Skin epidermis (tissue), 12 donors: ENCODE measurements around the gene GLRA1.
"Not testable (repeated sequence)": the region's sequence is repeated elsewhere in the genome, so short reads cannot be mapped to it uniquely, and the experiment has no call there.

Source experiments
- H3K27ac ChIP-seq, 21 experiments: fragments of 200-600 bp; sonication (generic) in 11 of 21; one replicate each; pipeline ENCODE4 v1.5.0; 2020; ENCODE audit warnings: mild to moderate bottlenecking in 3 of 21, inconsistent platforms in 2 of 21, moderate library complexity in 2 of 21
- H3K4me3 ChIP-seq, 7 experiments: fragments of 200-600 bp; sonication (generic) in 2 of 7; one replicate each; pipeline ENCODE4 v1.5.0; 2020; ENCODE audit warnings: inconsistent platforms in 2 of 7, mild to moderate bottlenecking in 2 of 7, moderate library complexity in 1 of 7

Gene GLRA1

GRCh38 chr5:151890299-151890698, 34.4 kb downstream of the GLRA1 start:
- no peak overlapping the region for H3K4me3 ChIP-seq
- H3K27ac ChIP-seq: no peak overlapping the region

- H3K4me3 ChIP-seq: no peak overlapping the region
- no peak overlapping the region for H3K27ac ChIP-seq
Observed at GRCh38 chr5:151889614-151890013, 35.0 kb downstream of the GLRA1 start.

DNA sequence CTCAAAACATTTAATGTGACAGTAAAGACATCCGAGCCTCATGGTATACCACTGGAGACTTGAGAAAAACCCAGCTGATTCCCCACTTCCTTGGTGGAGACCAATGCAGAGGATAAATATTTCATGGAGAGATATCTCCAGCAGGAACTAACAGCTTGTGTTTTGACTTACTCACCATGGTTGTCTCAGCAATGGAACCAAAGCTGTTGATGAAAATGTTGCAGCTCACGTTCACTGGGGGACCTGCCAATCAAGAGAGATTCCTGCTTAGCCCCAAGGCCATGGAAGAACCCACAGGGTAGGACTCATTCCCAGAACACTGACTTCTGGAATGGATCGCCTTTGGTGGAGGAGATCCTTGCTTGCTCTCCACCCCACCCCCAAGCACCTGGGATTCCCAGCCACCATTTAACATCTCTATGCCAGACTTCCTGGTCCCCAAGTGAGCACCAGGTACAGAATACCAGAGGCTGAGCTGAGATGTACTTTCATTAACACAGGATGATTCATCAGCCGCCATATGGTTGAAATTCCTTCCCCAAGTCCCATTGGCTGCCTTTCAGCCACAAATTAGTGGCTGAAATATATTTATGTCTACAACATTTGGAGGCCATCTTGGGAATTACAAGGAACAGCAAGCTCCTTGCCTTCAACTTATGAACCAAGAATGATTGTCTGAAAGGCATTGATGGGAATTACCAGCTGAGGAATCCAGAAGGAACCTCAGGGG, 37.9 kb downstream of the GLRA1 start:
- H3K27ac ChIP-seq: no peak overlapping the region
- H3K4me3 ChIP-seq: no peak overlapping the region

- H3K4me3 ChIP-seq: no peak overlapping the region
- no peak overlapping the region for H3K27ac ChIP-seq
Observed at GRCh38 chr5:151885138-151885908, 39.3 kb downstream of the GLRA1 start.

GRCh38 chr5:151881621-151882225, 42.9 kb downstream of the GLRA1 start:
- Histone ChIP-seq H3K4me3 (no peak overlapping the region), H3K27ac (no peak overlapping the region)

GRCh38 chr5:151880324-151880723, 44.3 kb downstream of the GLRA1 start:
- H3K27ac ChIP-seq: no peak overlapping the region
- H3K4me3 ChIP-seq: no peak overlapping the region

DNA sequence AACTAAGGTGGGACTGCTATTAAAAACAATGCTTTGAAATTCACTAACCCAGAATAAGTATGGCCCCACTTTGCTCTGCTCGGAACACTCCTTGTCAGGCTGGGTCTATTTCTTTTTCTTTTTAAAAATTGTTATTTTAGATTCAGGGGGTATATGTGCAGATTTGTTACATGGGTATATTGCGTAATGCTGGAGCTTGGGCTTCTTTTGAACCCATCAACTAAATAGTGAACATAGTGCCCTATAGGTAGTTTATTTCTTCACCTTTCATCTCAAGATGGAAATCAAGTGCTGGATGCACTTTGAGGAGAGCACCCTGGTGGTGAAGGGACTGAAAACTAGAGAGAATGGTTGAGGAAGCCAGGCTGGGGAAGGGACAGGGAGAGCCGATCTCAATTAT, 51.0 kb downstream of the GLRA1 start:
- Histone ChIP-seq H3K27ac (no peak overlapping the region), H3K4me3 (no peak overlapping the region)

GRCh38 chr5:151872701-151873100, 52.0 kb downstream of the GLRA1 start:
- Histone ChIP-seq H3K27ac (no peak overlapping the region), H3K4me3 (no peak overlapping the region)

GRCh38 chr5:151870820-151871219, 53.8 kb downstream of the GLRA1 start:
- Histone ChIP-seq H3K27ac (no peak overlapping the region), H3K4me3 (no peak overlapping the region)

- no peak overlapping the region for H3K27ac ChIP-seq
- no peak overlapping the region for H3K4me3 ChIP-seq
Observed at GRCh38 chr5:151870271-151870670, 54.4 kb downstream of the GLRA1 start.

DNA sequence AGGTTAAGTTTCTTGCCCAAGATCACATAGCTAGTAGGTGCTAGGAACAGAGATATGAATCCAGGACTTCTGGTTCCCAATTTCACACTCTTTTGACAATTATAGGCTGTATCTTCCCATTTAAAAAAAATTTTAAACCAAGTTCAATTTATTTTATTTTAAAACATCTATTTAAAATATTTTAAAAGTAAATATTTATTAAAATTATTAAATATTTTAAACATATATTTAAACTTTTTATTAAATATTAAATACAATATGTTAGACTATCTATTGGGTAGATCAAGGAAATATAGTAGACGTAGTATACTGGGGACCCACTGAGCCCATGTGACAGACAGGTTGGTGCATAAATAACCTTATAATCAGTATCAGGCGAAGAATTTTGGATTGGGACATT, 54.8 kb downstream of the GLRA1 start:
- Histone ChIP-seq H3K27ac (no peak overlapping the region), H3K4me3 (no peak overlapping the region)

DNA sequence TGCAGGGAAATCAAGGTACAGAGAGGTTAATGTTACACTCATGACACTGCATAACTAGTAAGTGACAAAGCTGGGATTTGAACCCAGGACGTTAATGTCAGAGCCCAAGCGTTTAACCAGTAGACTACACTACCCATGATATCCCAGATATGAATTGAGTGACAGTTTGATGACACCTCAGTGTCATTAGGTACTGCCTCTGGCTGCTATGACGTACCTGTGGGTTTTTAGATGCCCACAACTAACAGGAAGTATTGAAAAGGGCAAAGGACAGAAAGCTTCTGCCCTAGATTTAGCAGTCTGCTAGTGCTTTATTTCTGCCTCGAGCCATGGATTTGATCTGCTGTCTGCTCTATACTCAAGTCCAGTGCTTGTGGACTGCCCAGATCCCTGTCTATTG, 56.2 kb downstream of the GLRA1 start:
- no peak overlapping the region for H3K27ac ChIP-seq
- no peak overlapping the region for H3K4me3 ChIP-seq

DNA sequence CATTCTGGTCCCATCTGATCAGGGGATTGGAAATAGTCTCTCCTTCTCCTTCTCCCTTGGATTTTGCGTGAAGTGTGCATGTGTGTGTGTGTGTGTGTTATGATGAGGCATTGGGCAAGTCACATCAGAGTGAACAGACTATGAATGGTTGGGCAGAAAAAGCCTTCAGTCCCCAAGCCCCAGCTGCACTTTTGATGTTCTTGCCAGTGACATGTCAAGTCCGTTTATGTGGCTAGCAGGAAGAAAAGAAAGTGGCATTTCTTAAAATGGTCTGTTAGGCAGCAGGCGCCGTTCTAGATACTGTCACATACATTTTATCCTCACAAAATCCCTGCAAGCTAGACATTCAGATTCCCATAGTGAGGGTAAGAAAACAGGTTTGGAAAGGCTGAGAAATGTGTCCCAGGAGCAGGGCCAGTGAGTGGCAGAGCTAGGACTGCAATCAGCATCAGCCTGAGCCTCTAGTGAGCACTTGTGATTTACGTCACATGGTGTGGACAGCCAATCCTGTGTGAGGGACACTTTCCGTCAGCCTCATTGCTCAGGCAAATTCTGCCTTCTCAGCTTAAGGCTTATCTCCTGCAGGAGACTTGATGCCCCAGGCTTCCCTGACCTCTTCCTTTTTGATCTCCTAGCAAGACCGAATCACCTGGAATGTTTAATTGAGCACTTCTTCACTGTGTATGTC, 60.4 kb downstream of the GLRA1 start:
- H3K4me3 ChIP-seq: no peak overlapping the region
- H3K27ac ChIP-seq: no peak overlapping the region

- no peak overlapping the region for H3K27ac ChIP-seq
- H3K4me3 ChIP-seq: no peak overlapping the region
Observed at GRCh38 chr5:151863566-151863965, 61.1 kb downstream of the GLRA1 start.

GRCh38 chr5:151862811-151863472, 61.7 kb downstream of the GLRA1 start:
- Histone ChIP-seq H3K27ac (no peak overlapping the region), H3K4me3 (no peak overlapping the region)

GRCh38 chr5:151860867-151861266, 63.8 kb downstream of the GLRA1 start:
- not testable (repeated sequence) for H3K27ac ChIP-seq, H3K4me3 ChIP-seq

DNA sequence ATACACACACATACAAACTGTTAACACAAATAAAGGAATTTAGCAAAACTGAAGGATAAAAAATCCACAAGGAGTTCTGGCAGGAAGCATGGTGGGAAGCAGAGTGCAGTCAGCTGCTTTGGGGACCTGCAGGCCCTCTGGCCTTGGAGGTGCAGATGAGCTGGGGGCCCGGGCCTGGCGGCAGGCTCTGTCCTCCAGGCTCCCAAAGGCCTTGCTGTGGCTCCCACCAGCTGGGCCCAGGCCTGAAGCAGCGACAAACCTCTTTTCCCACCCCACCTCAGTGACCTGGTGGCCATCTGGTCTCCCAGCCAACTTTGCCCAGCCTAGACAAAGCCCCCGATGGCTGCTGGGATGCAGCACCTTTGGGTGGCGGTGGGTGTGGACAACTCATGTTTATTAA, 67.8 kb downstream of the GLRA1 start:
- Histone ChIP-seq H3K4me3 (no peak overlapping the region), H3K27ac (no peak overlapping the region)

GRCh38 chr5:151855701-151856100, 69.0 kb downstream of the GLRA1 start:
- no peak overlapping the region for H3K27ac ChIP-seq
- H3K4me3 ChIP-seq: no peak overlapping the region

DNA sequence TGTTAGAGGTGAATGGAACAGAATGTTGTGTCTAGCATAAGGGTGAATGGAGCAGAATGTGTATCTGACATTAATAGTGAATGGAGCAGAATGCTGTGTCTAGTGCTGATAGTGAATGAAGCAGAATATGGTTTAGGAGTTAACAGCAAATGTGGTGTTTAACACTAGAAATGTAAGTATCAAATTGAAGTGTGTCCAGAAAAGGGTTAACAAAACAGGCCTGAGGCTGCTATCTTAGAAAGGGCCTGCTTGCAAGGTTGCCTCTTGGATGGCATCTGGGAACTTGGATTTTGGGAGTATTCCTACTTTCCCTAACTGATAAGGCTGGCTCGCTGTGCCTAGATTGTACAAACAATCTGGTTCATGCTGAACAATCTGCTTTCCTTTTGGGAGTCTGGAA, 76.8 kb downstream of the GLRA1 start:
- Histone ChIP-seq H3K4me3 (no peak overlapping the region), H3K27ac (no peak overlapping the region)

DNA sequence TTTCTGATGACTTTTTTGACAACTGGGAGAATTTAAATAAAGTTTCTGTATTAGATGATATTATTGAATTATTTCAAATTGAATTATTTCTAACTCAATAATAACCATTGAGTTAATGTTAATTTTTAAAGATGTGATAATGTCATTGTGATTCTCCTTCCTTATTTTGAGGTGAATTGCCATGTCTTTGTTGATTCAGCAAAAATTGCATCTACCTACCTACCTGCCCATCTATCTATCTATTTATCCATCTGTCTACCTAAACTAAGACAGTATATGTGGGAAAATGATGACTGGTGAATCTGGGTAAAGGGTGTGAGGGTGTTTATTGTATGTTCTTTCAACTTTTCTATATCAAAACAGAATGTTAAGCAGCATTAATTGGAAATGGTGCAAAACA, 77.9 kb downstream of the GLRA1 start:
- Histone ChIP-seq H3K4me3 (no peak overlapping the region), H3K27ac (no peak overlapping the region)
